ENCODE results near the gene THRB. TPM values are rescaled to one million over a fixed set of nuclear protein-coding genes. Genes with fewer than 3 reads are reported as not detected.
A peak's percentile ranks its signal among the peaks of the same experiment; 100 is the strongest.

The THRB gene
- total and polyA plus RNA-seq, 9 of the 15 experiments (the other 6 are each of a cell fraction or from before 2014, with no cell fraction given): 1.7 to 14.9 (median 6.9) TPM

GRCh38 chr3:24185738-24186384 is 308.8 kb downstream of the THRB start (continued):
- TF ChIP-seq ZNF592 (IDR thresholded peaks at IDR 0.05): peak; percentile 73
- no peak for TF ChIP-seq POLR2B (IDR thresholded peaks at IDR 0.05; ENCODE audit: low read depth, partially characterized antibody)
- no peak for TF ChIP-seq GTF2A2 (tag; IDR thresholded peaks at IDR 0.05)
- TF ChIP-seq RERE (CRISPR knock-in tag; IDR thresholded peaks at IDR 0.05; ENCODE audit: borderline replicate concordance): no peak
- TF ChIP-seq MTA2 (IDR thresholded peaks at IDR 0.05; ENCODE audit: low read depth): peak; percentile 85
- TF ChIP-seq ZNF134 (CRISPR knock-in tag; conservative IDR thresholded peaks at IDR 0.05): no peak
- TF ChIP-seq MYBL2 (IDR thresholded peaks at IDR 0.05; ENCODE audit: low read depth): no peak
- no peak for TF ChIP-seq MYBL2 (CRISPR knock-in tag; IDR thresholded peaks at IDR 0.05; ENCODE audit: borderline replicate concordance)
- 0 out of 4 replicates have a peak, but pooled peaks of 1 of the 2 experiments have one; percentile 28 for TF ChIP-seq NRF1 (conservative IDR thresholded peaks at IDR 0.05 in 1 of 2, IDR thresholded peaks at IDR 0.05 in 1 of 2)
- TF ChIP-seq ZBTB17 (CRISPR knock-in tag; IDR thresholded peaks at IDR 0.05): no peak
- peak; percentile 60; the same call in 1 of the 2 replicates for TF ChIP-seq GATAD2B (IDR thresholded peaks at IDR 0.05; ENCODE audit: borderline replicate concordance)
- TF ChIP-seq XRCC5 (IDR thresholded peaks at IDR 0.05; ENCODE audit: low read depth, low read length): peak; percentile 57; the same call in 1 of the 2 replicates
- TF ChIP-seq BHLHE40 (IDR thresholded peaks at IDR 0.05; ENCODE audit: low read length): peak; percentile 97
- peak; percentile 66 for TF ChIP-seq EP400 (IDR thresholded peaks at IDR 0.05)
- no peak for TF ChIP-seq PHTF2 (CRISPR knock-in tag; IDR thresholded peaks at IDR 0.05)
- TF ChIP-seq, protein P1, sequence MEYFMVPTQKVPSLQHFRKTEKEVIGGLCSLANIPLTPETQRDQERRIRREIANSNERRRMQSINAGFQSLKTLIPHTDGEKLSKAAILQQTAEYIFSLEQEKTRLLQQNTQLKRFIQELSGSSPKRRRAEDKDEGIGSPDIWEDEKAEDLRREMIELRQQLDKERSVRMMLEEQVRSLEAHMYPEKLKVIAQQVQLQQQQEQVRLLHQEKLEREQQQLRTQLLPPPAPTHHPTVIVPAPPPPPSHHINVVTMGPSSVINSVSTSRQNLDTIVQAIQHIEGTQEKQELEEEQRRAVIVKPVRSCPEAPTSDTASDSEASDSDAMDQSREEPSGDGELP (CRISPR knock-in tag; IDR thresholded peaks at IDR 0.05; ENCODE audit: borderline replicate concordance): peak; percentile 99
- TF ChIP-seq POLR2A (conservative IDR thresholded peaks at IDR 0.05): no peak
- no peak for TF ChIP-seq SUPT5H (IDR thresholded peaks at IDR 0.05)
- TF ChIP-seq ARHGAP35 (IDR thresholded peaks at IDR 0.05; ENCODE audit: partially characterized antibody): no peak
- no peak for TF ChIP-seq YBX1 (IDR thresholded peaks at IDR 0.05)

Measured in K562 (cell line).